Measurements from ENCODE around the gene ZNF3. TPM values are rescaled to one million over a fixed set of nuclear protein-coding genes. Genes with fewer than 3 reads are reported as not detected.

ZNF3 gene
- total and polyA plus RNA-seq, 9 of the 15 experiments (the other 6 are each of a cell fraction or from before 2014, with no cell fraction given), result 30.0 to 64.9 (median 51.5) TPM

DNA sequence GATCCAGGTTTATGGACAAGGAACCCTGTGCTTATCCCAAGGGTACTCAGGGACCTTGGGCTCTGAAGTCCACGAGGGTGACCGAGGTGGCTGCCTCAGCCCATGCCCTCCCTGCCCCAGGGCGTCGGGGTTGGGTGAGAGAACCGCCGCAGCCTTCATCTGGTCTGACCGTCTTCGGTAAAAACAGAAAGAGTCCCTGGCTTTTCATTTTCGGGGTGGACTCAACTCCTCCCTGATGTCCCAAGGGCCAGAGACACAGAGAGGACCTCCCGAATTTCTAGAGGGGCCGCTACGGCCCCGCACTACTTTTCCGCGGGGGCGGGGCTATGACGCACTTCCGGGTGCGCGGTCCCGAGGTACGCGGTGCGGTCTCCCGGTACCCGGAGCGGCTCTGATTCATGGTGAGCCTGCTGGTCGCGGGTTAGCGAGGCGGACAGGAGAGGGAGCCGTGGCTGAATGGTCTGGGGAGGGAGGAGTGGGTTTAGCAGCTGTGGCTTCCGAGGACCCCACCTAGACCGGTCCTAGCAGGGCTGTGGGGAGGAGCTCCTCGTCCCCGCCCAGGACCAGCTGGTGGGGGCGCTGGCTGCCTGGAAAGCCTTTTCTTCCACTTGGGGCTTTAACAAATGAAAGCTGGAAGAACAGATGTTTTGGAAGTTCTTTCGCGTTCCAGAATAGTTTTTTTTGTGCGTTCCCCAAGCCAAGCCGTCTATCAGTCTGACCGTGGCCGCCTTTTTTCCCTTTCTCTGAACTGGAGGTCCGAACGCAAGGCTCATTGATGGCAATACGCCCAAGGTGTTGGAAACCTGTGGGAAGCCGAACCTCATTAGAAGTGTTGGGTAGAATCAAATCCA is 31.9 kb downstream of the ZNF3 start, which contains the start of gene ZSCAN21 (continued):
- TF ChIP-seq, protein P1, sequence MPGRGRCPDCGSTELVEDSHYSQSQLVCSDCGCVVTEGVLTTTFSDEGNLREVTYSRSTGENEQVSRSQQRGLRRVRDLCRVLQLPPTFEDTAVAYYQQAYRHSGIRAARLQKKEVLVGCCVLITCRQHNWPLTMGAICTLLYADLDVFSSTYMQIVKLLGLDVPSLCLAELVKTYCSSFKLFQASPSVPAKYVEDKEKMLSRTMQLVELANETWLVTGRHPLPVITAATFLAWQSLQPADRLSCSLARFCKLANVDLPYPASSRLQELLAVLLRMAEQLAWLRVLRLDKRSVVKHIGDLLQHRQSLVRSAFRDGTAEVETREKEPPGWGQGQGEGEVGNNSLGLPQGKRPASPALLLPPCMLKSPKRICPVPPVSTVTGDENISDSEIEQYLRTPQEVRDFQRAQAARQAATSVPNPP (IDR thresholded peaks at IDR 0.05; ENCODE audit: borderline replicate concordance, insufficient read depth, insufficient read length), result no peak
- no peak for TF ChIP-seq ZNF780A (CRISPR knock-in tag; IDR thresholded peaks at IDR 0.05)
- peak; percentile 82 for TF ChIP-seq ATF1 (CRISPR knock-in tag; IDR thresholded peaks at IDR 0.05)
- peak; percentile 99 for TF ChIP-seq ATF1 (tag; IDR thresholded peaks at IDR 0.05)
- TF ChIP-seq ZNF639 (CRISPR knock-in tag; conservative IDR thresholded peaks at IDR 0.05 in 1 of 2, IDR thresholded peaks at IDR 0.05 in 1 of 2), result peak in 1 of 2 experiments; percentile 95; a peak in 2 of 4 replicates
- no peak for TF ChIP-seq LARP7 (IDR thresholded peaks at IDR 0.05)
- TF ChIP-seq EGR1 (conservative IDR thresholded peaks at IDR 0.05), result peak; percentile 86
- TF ChIP-seq, protein P2, sequence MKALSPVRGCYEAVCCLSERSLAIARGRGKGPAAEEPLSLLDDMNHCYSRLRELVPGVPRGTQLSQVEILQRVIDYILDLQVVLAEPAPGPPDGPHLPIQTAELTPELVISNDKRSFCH (CRISPR knock-in tag; IDR thresholded peaks at IDR 0.05), result no peak
- TF ChIP-seq, protein P2 (tag; IDR thresholded peaks at IDR 0.05), result 0 out of 2 replicates have a peak, but pooled peaks have one; percentile 35
- peak; percentile 91 for TF ChIP-seq POLR2B (IDR thresholded peaks at IDR 0.05; ENCODE audit: low read depth, partially characterized antibody)
- peak; percentile 66; the same call in 1 of the 2 replicates for TF ChIP-seq ZBTB7A (IDR thresholded peaks at IDR 0.05; ENCODE audit: borderline replicate concordance, control insufficient read depth, low read depth, low read length)
- TF ChIP-seq ZZZ3 (IDR thresholded peaks at IDR 0.05), result no peak
- TF ChIP-seq NELFE (IDR thresholded peaks at IDR 0.05; ENCODE audit: insufficient read depth, insufficient read length), result no peak
- peak; percentile 97 for TF ChIP-seq PHF20 (IDR thresholded peaks at IDR 0.05; ENCODE audit: partially characterized antibody)
- TF ChIP-seq, protein P3, sequence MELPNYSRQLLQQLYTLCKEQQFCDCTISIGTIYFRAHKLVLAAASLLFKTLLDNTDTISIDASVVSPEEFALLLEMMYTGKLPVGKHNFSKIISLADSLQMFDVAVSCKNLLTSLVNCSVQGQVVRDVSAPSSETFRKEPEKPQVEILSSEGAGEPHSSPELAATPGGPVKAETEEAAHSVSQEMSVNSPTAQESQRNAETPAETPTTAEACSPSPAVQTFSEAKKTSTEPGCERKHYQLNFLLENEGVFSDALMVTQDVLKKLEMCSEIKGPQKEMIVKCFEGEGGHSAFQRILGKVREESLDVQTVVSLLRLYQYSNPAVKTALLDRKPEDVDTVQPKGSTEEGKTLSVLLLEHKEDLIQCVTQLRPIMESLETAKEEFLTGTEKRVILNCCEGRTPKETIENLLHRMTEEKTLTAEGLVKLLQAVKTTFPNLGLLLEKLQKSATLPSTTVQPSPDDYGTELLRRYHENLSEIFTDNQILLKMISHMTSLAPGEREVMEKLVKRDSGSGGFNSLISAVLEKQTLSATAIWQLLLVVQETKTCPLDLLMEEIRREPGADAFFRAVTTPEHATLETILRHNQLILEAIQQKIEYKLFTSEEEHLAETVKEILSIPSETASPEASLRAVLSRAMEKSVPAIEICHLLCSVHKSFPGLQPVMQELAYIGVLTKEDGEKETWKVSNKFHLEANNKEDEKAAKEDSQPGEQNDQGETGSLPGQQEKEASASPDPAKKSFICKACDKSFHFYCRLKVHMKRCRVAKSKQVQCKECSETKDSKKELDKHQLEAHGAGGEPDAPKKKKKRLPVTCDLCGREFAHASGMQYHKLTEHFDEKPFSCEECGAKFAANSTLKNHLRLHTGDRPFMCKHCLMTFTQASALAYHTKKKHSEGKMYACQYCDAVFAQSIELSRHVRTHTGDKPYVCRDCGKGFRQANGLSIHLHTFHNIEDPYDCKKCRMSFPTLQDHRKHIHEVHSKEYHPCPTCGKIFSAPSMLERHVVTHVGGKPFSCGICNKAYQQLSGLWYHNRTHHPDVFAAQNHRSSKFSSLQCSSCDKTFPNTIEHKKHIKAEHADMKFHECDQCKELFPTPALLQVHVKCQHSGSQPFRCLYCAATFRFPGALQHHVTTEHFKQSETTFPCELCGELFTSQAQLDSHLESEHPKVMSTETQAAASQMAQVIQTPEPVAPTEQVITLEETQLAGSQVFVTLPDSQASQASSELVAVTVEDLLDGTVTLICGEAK (IDR thresholded peaks at IDR 0.05), result peak; percentile 93
- TF ChIP-seq, protein P3 (CRISPR knock-in tag; IDR thresholded peaks at IDR 0.05), result no peak
